ENCODE data around the gene STRC. TPM values are rescaled to one million over a fixed set of nuclear protein-coding genes. Genes with fewer than 3 reads are reported as not detected.
"Not testable (repeated sequence)": the region's sequence is repeated elsewhere in the genome, so short reads cannot be mapped to it uniquely, and the experiment has no call there.

The STRC gene
- total RNA-seq, 1 donor from 2014 or later: not detected

- intact Hi-C loops (cut with micrococcal nuclease): not testable (repeated sequence)
These were observed 28.7 kb downstream of the STRC start, which contains the start of gene PPIP5K1 for GRCh38 chr15:43589778-43590466. Gene PPIP5K1, minus strand, starts transcription at chr15:43590208. Its CDS starts 5,704 bp downstream, at chr15:43584504.

GRCh38 chr15:43574607-43575006, 44.0 kb downstream of the STRC start:
- DNase-seq; ATAC-seq; intact Hi-C loops (cut with micrococcal nuclease): not testable (repeated sequence)

More at GRCh38 chr15:43589778-43590466, 28.7 kb downstream of the STRC start, which contains the start of gene PPIP5K1:
- DNase-seq: not testable (repeated sequence)
- ATAC-seq: peak; percentile 99

GRCh38 chr15:43566615-43567014, 52.0 kb downstream of the STRC start:
- DNase-seq; ATAC-seq; intact Hi-C loops (cut with micrococcal nuclease): not testable (repeated sequence)

- intact Hi-C loops (cut with micrococcal nuclease); DNase-seq; ATAC-seq: not testable (repeated sequence)
These were observed 54.8 kb downstream of the STRC start for GRCh38 chr15:43563793-43564192.

- DNase-seq; intact Hi-C loops (cut with micrococcal nuclease); ATAC-seq: not testable (repeated sequence)
These were observed 55.8 kb downstream of the STRC start for GRCh38 chr15:43562753-43563152.

GRCh38 chr15:43552986-43553385, 65.6 kb downstream of the STRC start:
- intact Hi-C loops (cut with micrococcal nuclease): no loop called here
- ATAC-seq (no peak), DNase-seq (no peak)

GRCh38 chr15:43552256-43552655, 66.3 kb downstream of the STRC start:
- ATAC-seq (no peak), DNase-seq (no peak)

GRCh38 chr15:43550527-43551363, 67.9 kb downstream of the STRC start:
- ATAC-seq: no peak
- DNase-seq: no peak

More at GRCh38 chr15:43552256-43552655, 66.3 kb downstream of the STRC start:
- intact Hi-C loops (cut with micrococcal nuclease): no loop called here

More at GRCh38 chr15:43550527-43551363, 67.9 kb downstream of the STRC start:
- intact Hi-C loops (cut with micrococcal nuclease): no loop called here

Other genes with a start within 250 kb of the STRC start
- 11.6 TPM for gene ZSCAN29, start 247.8 kb downstream of the STRC start, total RNA-seq
- 13.0 TPM for gene TUBGCP4, start 247.7 kb downstream of the STRC start, total RNA-seq
- 25.3 TPM for gene TP53BP1, start 125.6 kb downstream of the STRC start, total RNA-seq
- gene MAP1A, start 101.2 kb downstream of the STRC start, total RNA-seq: 13.0 TPM
- 11.3 TPM for gene PPIP5K1, start 28.6 kb downstream of the STRC start, total RNA-seq
- gene CKMT1B, start 24.8 kb downstream of the STRC start, total RNA-seq: 0.25 TPM
- 0.82 TPM for gene CATSPER2, start 30.0 kb upstream of the STRC start, total RNA-seq
- gene CKMT1A, start 75.1 kb upstream of the STRC start, total RNA-seq: 0.22 TPM
- gene PDIA3, start 127.6 kb upstream of the STRC start, total RNA-seq: 152 TPM
- 1.3 TPM for gene ELL3, start 158.2 kb upstream of the STRC start, total RNA-seq
- 1,014 TPM for gene SERF2, start 173.5 kb upstream of the STRC start, total RNA-seq
- gene SERINC4, start 181.4 kb upstream of the STRC start, total RNA-seq: not detected
- gene HYPK, start 181.8 kb upstream of the STRC start, total RNA-seq: 12.3 TPM
- gene MFAP1, start 205.9 kb upstream of the STRC start, total RNA-seq: 19.3 TPM
- gene WDR76, start 208.2 kb upstream of the STRC start, total RNA-seq: 1.5 TPM